Naive thymus-derived CD8-positive, alpha-beta T cell (primary cell): ENCODE data around the gene CKAP2L. TPM values are rescaled to one million over a fixed set of nuclear protein-coding genes. Genes with fewer than 3 reads are reported as not detected.

Experiments used
- ATAC-seq, 2 donors: fragments of 150-1000 bp; cut with Tn5 transposase in 1 of 2; sonication (Bioruptor Pico), chemical (Tn5 transposase) in 1 of 2; 1 replicate in 1 of 2; 2 replicates in 1 of 2; pipeline ENCODE4 v1.10.0; 2021; ENCODE audit warnings: mild to moderate bottlenecking in 2 of 2, moderate library complexity in 2 of 2
- POLR2A ChIA-PET: fragments of 350-600 bp; sonication (Branson Sonifier 250); formaldehyde crosslinking; loops from one replicate; lab custom pipeline; 2021; ENCODE audit warnings: antibody characterized with exemption; lab: Charles Lee
- DNase-seq, 10 donors: peaks; one replicate each; pipeline versions ENCODE4 v3.0.0 to v3.0.0-alpha.2; 2020 to 2022
- H3K27ac Mint-ChIP-seq, 10 donors: one replicate each; pipeline ENCODE4 v1.8.0; 2020 to 2022; ENCODE audit warnings: mild to moderate bottlenecking in 10 of 10, mixed read lengths in 10 of 10, moderate library complexity in 4 of 10, inconsistent platforms in 1 of 10
- H3K27me3 Mint-ChIP-seq, 5 donors: one replicate each; pipeline ENCODE4 v1.8.0; 2021 to 2022; ENCODE audit warnings: mixed read lengths in 5 of 5
- H3K36me3 Mint-ChIP-seq, 3 donors: one replicate each; pipeline ENCODE4 v1.8.0; 2020 to 2022; ENCODE audit warnings: mixed read lengths in 3 of 3, mild to moderate bottlenecking in 2 of 3, inconsistent platforms in 1 of 3
- H3K4me1 Mint-ChIP-seq, 4 donors: one replicate each; pipeline ENCODE4 v1.8.0; 2021 to 2022; ENCODE audit warnings: mixed read lengths in 4 of 4
- H3K4me3 Mint-ChIP-seq, 10 donors: one replicate each; pipeline ENCODE4 v1.8.0; 2020 to 2022; ENCODE audit warnings: mild to moderate bottlenecking in 10 of 10, mixed read lengths in 10 of 10, moderate library complexity in 6 of 10, inconsistent platforms in 1 of 10
- H3K9me3 Mint-ChIP-seq, 9 donors: one replicate each; pipeline ENCODE4 v1.8.0; 2020 to 2022; ENCODE audit warnings: mixed read lengths in 9 of 9, mild to moderate bottlenecking in 3 of 9, inconsistent platforms in 1 of 9, moderate library complexity in 1 of 9
- polyA plus RNA-seq, 3 donors: library from polyadenylated mRNA; unstranded; fragments of 300-500 nt; fragmentation: Illumina TruSeq; gene quantifications; one replicate each; pipeline ENCODE4 v1.2.3, GENCODE V29; 2021
- total RNA-seq, 8 experiments: library from RNA in 2 of 8; stranded (reverse) in 2 of 8; gene quantifications; one replicate each; pipeline ENCODE4 v1.2.3 and lab custom pipeline; 2021 to 2026

CKAP2L gene
- total and polyA plus RNA-seq, 5 experiments from 2014 or later: not detected

DNA sequence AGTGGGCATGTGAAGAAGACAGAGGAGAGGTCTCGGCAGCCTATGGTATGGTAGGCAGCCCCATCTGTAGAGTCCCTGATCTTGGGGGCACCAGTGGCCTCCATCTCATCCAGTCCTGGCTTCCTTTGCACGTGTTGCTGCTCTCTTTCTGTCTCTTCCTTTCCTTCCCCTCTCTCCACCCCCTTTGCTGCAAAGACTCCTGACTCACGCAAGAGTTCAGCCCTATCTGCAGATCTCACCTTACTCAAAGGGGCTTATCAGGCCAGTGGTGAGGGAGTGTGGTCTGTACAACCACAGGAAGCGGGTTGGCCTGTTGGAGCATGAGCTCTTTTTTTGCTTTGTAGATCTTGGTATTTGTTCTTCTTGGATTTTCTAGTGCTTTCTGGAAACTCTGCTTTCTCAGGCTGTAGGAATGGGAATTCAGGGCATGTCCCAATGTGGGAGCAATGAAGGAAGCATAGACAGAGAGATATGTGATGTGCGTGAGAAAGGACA, 58.2 kb downstream of the CKAP2L start:
- peak overlapping the region in 5 of 10 donors; percentile 7 to 58 (median 32) for H3K27ac Mint-ChIP-seq
- ATAC-seq (peak; percentile 66 to 98), DNase-seq (peak in 7 of 10 donors; percentile 21 to 64 (median 44))
- peak overlapping the region in 5 of 10 donors; percentile 16 to 63 (median 33) for H3K4me3 Mint-ChIP-seq
- H3K36me3 Mint-ChIP-seq: no peaks in the 10 kb centered on the region
- POLR2A ChIA-PET: interaction anchor here (0.5 kb wide), 1 partner anchor 187 kb away, joined by 7 read pairs; no protein-coding TSS in a partner anchor
- H3K9me3 Mint-ChIP-seq: no peaks in the 10 kb centered on the region
- peaks cover 0 to 28% (median 10%) of the 10 kb centered on the region in 5 donors for H3K27me3 Mint-ChIP-seq
- H3K4me1 Mint-ChIP-seq: peaks cover 6 to 58% (median 16%) of the 10 kb centered on the region in 4 donors

GRCh38 chr2:112705575-112705974, 58.8 kb downstream of the CKAP2L start:
- POLR2A ChIA-PET: interaction anchor here (0.5 to 0.6 kb wide), 2 partner anchors 116 to 186 kb away, joined by 3 to 7 read pairs; no protein-coding TSS in a partner anchor
- H3K9me3 Mint-ChIP-seq: no peaks in the 10 kb centered on the region
- H3K4me1 Mint-ChIP-seq: peaks cover 6 to 58% (median 16%) of the 10 kb centered on the region in 4 donors
- DNase-seq (no peak), ATAC-seq (no peak)
- H3K36me3 Mint-ChIP-seq: no peaks in the 10 kb centered on the region
- H3K27ac Mint-ChIP-seq: peak overlapping the region in 1 of 10 donors; percentile 17
- H3K27me3 Mint-ChIP-seq: peaks cover 0 to 23% (median 10%) of the 10 kb centered on the region in 5 donors
- peak overlapping the region in 1 of 10 donors; percentile 39 for H3K4me3 Mint-ChIP-seq

- POLR2A ChIA-PET: no interaction called here
- no peaks in the 10 kb centered on the region for H3K9me3 Mint-ChIP-seq
- no peak overlapping the region for H3K27ac Mint-ChIP-seq
- peaks cover 0 to 23% (median 8%) of the 10 kb centered on the region in 5 donors for H3K27me3 Mint-ChIP-seq
- no peaks in the 10 kb centered on the region for H3K36me3 Mint-ChIP-seq
- peaks cover 6 to 62% (median 16%) of the 10 kb centered on the region in 4 donors for H3K4me1 Mint-ChIP-seq
- no peak for ATAC-seq
- no peak for DNase-seq
- H3K4me3 Mint-ChIP-seq: no peak overlapping the region
These were observed 60.7 kb downstream of the CKAP2L start for GRCh38 chr2:112703684-112704083.

- DNase-seq (no peak), ATAC-seq (no peak)
- no peak overlapping the region for H3K4me3 Mint-ChIP-seq
- H3K4me1 Mint-ChIP-seq: peaks cover 2 to 37% (median 7%) of the 10 kb centered on the region in 4 donors
- no peaks in the 10 kb centered on the region for H3K9me3 Mint-ChIP-seq
- H3K27me3 Mint-ChIP-seq: peaks cover 0 to 19% (median 7%) of the 10 kb centered on the region in 5 donors
- peak overlapping the region in 1 of 10 donors; percentile 42 for H3K27ac Mint-ChIP-seq
- POLR2A ChIA-PET: no interaction called here
- no peaks in the 10 kb centered on the region for H3K36me3 Mint-ChIP-seq
These were observed 63.4 kb downstream of the CKAP2L start for GRCh38 chr2:112701052-112701451.

DNA sequence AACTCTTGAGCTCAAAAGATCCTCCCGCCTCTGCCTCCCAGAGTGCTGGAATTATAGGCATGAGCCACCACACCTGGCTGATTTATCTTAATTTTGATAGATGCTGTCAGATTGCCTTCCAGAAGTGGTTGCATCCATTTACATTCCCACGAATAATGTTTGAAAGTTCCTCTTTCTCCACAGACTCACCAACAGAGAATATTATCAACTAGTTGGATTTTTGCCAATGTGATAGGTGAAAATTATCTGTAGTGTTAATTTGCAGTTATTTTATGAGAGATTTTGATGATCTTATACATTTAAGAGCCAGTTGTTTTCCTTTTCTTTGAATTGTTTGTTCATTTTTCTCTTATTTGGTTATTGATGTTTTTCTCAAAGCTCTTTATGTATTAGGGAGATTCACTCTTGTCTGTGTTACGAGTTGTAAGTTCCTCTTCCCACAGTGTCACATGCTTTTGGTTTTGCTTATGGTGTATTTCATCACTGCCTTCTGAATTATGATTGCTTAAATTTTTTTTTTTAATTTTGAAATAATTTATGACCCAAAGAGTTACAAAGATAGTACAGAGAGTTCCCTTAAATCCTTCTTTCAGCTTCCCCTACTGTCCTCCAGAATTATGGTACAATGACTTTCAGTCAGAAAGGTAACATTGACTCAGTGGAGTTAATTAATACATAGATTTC, 64.3 kb downstream of the CKAP2L start:
- DNase-seq (no peak), ATAC-seq (no peak)
- Mint-ChIP-seq H3K9me3 (no peaks in the 10 kb centered on the region), H3K4me1 (peaks cover 0 to 28% (median 0%) of the 10 kb centered on the region in 4 donors), H3K4me3 (no peak overlapping the region), H3K27me3 (peaks cover 0 to 9% (median 7%) of the 10 kb centered on the region in 5 donors), H3K36me3 (no peaks in the 10 kb centered on the region), H3K27ac (peak overlapping the region in 1 of 10 donors; percentile 42)
- POLR2A ChIA-PET: interaction anchor here (0.7 kb wide), 1 partner anchor 8 kb away, joined by 4 read pairs; no protein-coding TSS in a partner anchor

DNA sequence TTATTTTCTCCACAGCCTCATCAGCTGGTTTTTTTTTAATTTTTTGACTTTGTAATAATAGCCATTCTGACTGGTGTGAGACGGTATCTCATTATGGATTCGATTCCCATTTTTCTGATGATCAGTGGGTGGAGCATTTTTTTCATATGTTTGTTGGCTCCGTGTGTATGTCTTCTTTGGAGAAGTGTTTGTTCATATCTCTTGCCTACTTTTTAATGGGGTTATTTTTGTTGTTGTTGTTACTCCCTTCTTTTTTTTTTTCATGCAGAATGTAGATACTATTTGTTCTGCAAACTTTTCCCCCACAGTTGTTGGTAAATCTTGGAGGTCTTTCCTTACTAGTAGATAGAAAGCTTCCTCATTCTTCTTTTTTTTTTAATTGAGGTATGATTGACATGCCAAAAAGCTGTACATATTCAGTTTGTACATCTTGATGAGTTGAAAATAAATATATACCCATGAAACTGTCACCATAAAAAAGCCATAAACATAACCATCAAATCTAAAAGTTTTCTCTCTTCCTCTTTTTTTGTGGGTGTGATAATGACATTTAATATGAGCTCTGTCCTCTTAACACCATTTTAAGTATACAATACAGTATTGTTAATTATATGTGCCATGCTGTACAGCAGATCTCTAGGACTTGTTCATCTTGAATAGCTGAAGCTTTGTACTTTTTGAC, 65.4 kb downstream of the CKAP2L start:
- Mint-ChIP-seq H3K9me3 (no peaks in the 10 kb centered on the region), H3K27ac (peak overlapping the region in 1 of 10 donors; percentile 30), H3K4me1 (peaks cover 0 to 28% (median 0%) of the 10 kb centered on the region in 4 donors), H3K36me3 (no peaks in the 10 kb centered on the region), H3K27me3 (peaks cover 0 to 6% (median 4%) of the 10 kb centered on the region in 5 donors), H3K4me3 (no peak overlapping the region)
- ATAC-seq (no peak), DNase-seq (no peak)
- POLR2A ChIA-PET: no interaction called here

- POLR2A ChIA-PET: no interaction called here
- Mint-ChIP-seq H3K36me3 (no peaks in the 10 kb centered on the region), H3K4me3 (no peak overlapping the region), H3K9me3 (no peaks in the 10 kb centered on the region), H3K4me1 (peaks cover 4 to 34% (median 15%) of the 10 kb centered on the region in 4 donors), H3K27me3 (peaks cover 0 to 3% (median 0%) of the 10 kb centered on the region in 5 donors), H3K27ac (no peak overlapping the region)
- ATAC-seq (no peak), DNase-seq (no peak)
These were observed 70.2 kb downstream of the CKAP2L start for GRCh38 chr2:112694182-112694581.

DNA sequence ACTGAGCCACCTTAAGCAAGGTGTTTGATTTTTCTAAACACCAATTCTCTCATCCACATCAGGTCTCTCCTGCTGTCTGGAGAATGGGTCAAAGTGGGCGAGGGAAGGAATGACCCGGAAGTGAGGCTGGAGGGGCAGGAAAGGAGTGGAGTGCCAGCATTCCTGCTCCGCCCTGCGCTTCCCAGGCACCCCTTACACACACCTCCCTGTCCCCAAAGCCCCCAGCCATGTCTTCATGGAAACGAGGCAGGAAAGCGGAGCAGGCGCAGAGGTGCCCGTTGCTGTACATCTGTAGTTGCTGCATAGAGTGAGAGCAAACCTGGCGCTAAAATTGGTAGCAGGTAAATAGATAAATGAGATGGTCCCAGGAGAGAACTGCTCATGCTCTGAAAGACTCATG, 70.8 kb downstream of the CKAP2L start:
- Mint-ChIP-seq H3K27me3 (peaks cover 0 to 3% (median 0%) of the 10 kb centered on the region in 5 donors), H3K36me3 (no peaks in the 10 kb centered on the region), H3K27ac (peak overlapping the region in 1 of 10 donors; percentile 49), H3K4me3 (no peak overlapping the region), H3K9me3 (no peaks in the 10 kb centered on the region), H3K4me1 (peaks cover 4 to 28% (median 15%) of the 10 kb centered on the region in 4 donors)
- POLR2A ChIA-PET: interaction anchor here (0.6 to 1.5 kb wide), 2 partner anchors 48 to 587 kb away, joined by 3 to 4 read pairs; partner anchors contain the start of gene SLC20A1
- ATAC-seq: no peak
- DNase-seq: no peak

DNA sequence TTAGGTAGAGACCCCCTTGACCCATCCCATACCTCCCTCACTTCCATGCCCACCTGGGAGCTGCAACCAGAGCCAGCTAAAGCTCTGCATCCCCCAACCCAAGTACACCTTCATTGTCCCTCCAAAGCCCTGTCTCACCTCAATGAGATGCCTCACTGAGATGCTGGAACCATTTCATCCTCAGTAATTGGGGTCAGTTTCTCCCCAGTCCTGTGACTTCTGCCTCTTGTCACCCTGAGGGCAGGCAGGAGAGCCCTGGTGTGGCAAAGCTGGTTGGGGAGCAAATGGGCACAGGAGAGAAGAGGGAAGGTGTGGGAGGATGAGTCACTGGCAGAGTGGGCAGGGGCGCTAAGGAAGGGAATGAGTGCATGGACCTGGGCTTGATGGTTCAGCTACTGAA, 71.5 kb downstream of the CKAP2L start:
- peaks cover 0 to 2% (median 0%) of the 10 kb centered on the region in 5 donors for H3K27me3 Mint-ChIP-seq
- no peaks in the 10 kb centered on the region for H3K9me3 Mint-ChIP-seq
- POLR2A ChIA-PET: interaction anchor here (0.6 to 3.3 kb wide), 3 partner anchors 47 to 587 kb away, joined by 3 to 22 read pairs (median 4); partner anchors contain the start of gene SLC20A1
- peak overlapping the region in 5 of 10 donors; percentile 43 to 79 (median 49) for H3K27ac Mint-ChIP-seq
- DNase-seq: no peak
- no peak for ATAC-seq
- H3K4me1 Mint-ChIP-seq: peaks cover 4 to 28% (median 15%) of the 10 kb centered on the region in 4 donors
- H3K36me3 Mint-ChIP-seq: no peaks in the 10 kb centered on the region
- no peak overlapping the region for H3K4me3 Mint-ChIP-seq

- DNase-seq (peak in 1 of 10 donors; percentile 29), ATAC-seq (peak in 1 of 2 donors; percentile 45)
- Mint-ChIP-seq H3K36me3 (no peaks in the 10 kb centered on the region), H3K27me3 (peaks cover 0 to 2% (median 0%) of the 10 kb centered on the region in 5 donors), H3K4me1 (peaks cover 4 to 28% (median 15%) of the 10 kb centered on the region in 4 donors), H3K27ac (peak overlapping the region in 5 of 10 donors; percentile 43 to 79 (median 49)), H3K4me3 (no peak overlapping the region), H3K9me3 (no peaks in the 10 kb centered on the region)
- POLR2A ChIA-PET: interaction anchor here (0.7 to 3.3 kb wide), 3 partner anchors 47 to 65 kb away, joined by 4 to 22 read pairs (median 5); partner anchors contain the start of gene SLC20A1
These were observed 71.9 kb downstream of the CKAP2L start for GRCh38 chr2:112692495-112692911.

DNA sequence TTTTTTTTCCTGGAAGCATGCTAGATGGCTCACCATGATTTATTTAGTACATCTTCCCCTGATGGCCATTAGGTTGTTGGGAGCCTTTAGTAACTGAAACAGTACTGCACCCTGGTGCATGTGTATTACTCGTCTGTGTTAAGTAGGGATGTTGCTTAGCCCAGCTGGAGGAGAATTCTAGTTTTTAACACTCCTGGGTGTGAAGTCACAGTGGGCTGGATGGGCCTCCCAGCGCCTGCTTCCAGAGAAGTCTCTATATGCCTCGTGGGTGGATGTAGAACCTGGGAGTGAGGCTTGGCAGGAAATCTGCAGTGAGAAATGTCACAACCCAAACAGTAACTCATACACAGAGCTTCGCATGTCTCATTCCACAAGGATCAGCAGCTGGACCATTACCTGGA, 72.5 kb downstream of the CKAP2L start:
- Mint-ChIP-seq H3K27ac (peak overlapping the region in 3 of 10 donors; percentile 31 to 49 (median 46)), H3K4me3 (no peak overlapping the region), H3K4me1 (peaks cover 4 to 28% (median 15%) of the 10 kb centered on the region in 4 donors), H3K36me3 (no peaks in the 10 kb centered on the region), H3K9me3 (no peaks in the 10 kb centered on the region), H3K27me3 (peaks cover 0 to 2% (median 0%) of the 10 kb centered on the region in 5 donors)
- POLR2A ChIA-PET: interaction anchor here (0.7 to 3.3 kb wide), 3 partner anchors 46 to 64 kb away, joined by 4 to 22 read pairs (median 5); partner anchors contain the start of gene SLC20A1
- DNase-seq (no peak), ATAC-seq (no peak)

DNA sequence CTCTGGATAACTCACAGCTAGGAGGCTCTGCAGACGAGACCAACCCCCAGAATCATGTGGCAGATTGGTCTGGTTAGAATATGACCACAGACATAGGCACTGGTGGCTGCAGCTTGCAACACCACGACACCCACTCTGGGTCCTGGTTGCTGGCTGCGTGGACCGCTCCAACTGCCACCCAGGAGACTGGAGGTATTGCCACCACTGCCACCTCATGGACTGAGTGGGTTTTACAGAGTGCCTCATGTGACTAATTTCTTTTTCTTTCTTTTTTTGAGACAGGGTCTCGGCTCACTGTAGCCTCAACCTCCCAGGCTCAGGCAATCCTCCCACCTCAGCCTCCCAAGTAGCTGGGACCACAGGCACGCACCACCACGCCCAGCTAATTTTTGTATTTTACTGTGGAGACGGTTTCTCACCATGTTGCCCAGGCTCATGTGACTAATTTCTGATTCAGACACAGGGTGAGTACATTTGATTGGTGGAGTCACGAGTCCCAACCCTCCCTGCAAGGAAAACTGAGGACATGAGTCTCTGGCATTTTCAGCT, 73.5 kb downstream of the CKAP2L start:
- peak overlapping the region in 5 of 10 donors; percentile 22 to 76 (median 48) for H3K4me3 Mint-ChIP-seq
- no peaks in the 10 kb centered on the region for H3K9me3 Mint-ChIP-seq
- POLR2A ChIA-PET: interaction anchor here (1.2 to 3.3 kb wide), 3 partner anchors 57 to 63 kb away, joined by 3 to 22 read pairs (median 11); no protein-coding TSS in a partner anchor
- H3K27me3 Mint-ChIP-seq: peaks cover 0 to 2% (median 0%) of the 10 kb centered on the region in 5 donors
- ATAC-seq: peak; percentile 97 to 100
- H3K27ac Mint-ChIP-seq: peak overlapping the region in 9 of 10 donors; percentile 18 to 87 (median 49)
- peak; percentile 46 to 83 (median 64) for DNase-seq
- no peaks in the 10 kb centered on the region for H3K36me3 Mint-ChIP-seq
- peaks cover 4 to 30% (median 15%) of the 10 kb centered on the region in 4 donors for H3K4me1 Mint-ChIP-seq
